GM15510 (cell line): ENCODE measurements around the gene ERC2.

Source experiments
- POLR2A ChIP-seq: IDR thresholded peaks from 3 replicates; pipeline ENCODE4 v1.6.1; 2011; ENCODE audit warnings: borderline replicate concordance; ENCODE audit not compliant: insufficient read length; ENCODE audit errors: extremely low read depth

The ERC2 gene

DNA sequence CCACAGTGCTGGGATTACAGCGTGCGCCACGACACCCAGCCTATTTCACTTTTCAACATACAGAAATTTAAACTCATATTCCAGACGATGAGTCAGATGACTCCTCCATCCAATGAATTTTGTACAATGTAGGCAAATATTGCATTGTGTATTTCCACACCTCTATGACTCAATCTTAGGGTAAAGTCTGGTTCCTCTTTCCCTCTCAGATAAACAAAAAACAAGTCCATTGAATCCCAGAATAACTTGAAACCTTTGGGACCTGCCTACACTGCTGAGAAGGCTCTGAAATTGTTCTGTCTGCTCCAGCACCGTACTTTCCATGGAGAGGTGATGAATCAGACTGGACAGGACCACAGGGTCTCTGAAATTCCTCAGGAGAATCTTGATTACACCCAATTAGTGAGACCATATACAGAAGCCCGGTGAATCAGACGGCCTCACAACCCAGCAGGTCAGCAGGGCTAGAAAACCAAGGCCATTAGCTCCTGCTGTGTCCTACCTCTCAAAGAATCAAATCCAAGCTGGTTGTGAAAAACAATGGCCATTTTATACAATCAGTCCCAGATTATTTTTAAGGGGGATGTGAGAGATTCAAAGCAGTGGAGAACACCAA, 112.6 kb downstream of the ERC2 start:
- TF ChIP-seq POLR2A: no peak

DNA sequence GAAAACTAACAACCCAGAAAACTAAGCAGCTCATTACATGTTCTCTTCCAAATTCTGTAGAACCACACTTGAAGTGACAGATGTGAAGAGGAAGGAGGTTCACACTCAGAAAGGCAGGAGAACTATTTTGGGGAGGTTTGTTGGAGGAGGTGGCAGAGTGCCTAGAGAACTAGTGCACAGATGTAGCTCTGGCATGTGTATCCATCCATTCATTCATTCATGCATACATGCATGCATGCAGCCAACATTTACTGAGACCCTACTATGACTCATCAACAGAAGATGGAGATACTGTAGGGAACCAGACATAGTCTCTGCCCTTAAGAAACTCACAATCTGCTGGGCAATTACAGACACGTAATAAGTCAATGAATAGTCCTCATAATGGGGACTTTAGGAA, 116.7 kb downstream of the ERC2 start:
- no peak for TF ChIP-seq POLR2A

- no peak for TF ChIP-seq POLR2A
These were observed 120.9 kb downstream of the ERC2 start for GRCh38 chr3:56347219-56347871.

GRCh38 chr3:56342475-56342874, 125.8 kb downstream of the ERC2 start:
- no peak for TF ChIP-seq POLR2A

GRCh38 chr3:56339671-56340070, 128.6 kb downstream of the ERC2 start:
- TF ChIP-seq POLR2A: no peak

DNA sequence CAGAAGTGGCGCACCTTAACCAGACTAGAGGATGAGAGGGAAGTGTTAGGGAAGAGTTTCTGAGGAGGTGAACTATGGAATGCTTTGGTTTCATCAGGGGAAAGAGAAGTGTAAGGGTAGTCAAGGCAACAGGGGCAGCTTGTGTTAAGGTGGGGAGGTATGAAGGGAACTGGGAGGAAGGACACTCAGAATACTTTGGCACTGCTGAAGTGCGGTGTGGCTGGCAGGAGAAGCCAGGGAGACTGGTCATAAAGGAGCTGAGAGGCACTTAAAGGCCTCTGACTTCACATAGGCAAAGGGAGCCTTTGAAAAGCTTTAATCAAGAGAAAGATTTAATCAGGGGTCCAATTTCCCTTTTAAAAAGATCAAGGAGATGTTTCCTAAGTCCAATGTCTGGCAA, 129.0 kb downstream of the ERC2 start:
- TF ChIP-seq POLR2A: no peak

- no peak for TF ChIP-seq POLR2A
These were observed 132.2 kb downstream of the ERC2 start for GRCh38 chr3:56336023-56336422.

DNA sequence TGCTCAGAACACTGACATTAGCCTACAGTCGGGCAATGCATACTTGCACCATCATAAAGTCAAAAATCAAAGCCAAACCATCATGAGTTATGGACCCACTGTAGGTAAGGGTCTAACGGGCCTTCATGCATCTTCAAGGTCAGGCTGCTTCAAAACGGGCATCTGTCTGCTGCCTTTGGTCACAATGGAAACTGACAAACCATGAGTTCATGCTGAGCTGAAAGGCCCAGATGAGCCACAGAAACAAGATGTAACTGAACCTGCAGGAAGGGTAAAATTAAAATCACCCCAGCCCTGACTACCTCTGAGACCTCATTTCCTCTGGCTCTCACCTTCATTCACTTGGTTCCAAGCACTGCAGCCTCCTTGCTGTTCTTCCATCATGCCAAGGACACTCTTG, 143.8 kb downstream of the ERC2 start:
- no peak for TF ChIP-seq POLR2A

DNA sequence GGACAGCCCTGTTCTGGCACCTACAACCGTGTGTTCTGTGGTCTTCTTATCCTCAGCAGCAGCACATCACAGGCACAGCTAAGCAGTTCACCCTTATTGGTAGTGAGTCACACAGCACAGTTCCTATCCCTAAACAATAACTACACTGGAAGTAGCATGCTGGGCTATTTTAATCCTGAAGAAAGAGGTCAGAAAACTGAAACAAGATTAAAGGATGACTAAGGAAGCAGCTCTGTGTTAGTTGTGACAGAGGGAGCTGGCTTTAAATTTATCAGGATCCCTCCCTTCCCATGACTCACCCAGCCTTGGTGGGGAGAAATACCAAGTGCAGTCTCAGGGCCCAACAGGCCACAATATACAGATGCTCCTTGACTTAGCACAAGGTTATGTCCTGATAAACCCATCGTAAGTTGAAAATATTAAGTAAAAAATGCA, 144.3 kb downstream of the ERC2 start:
- no peak for TF ChIP-seq POLR2A

DNA sequence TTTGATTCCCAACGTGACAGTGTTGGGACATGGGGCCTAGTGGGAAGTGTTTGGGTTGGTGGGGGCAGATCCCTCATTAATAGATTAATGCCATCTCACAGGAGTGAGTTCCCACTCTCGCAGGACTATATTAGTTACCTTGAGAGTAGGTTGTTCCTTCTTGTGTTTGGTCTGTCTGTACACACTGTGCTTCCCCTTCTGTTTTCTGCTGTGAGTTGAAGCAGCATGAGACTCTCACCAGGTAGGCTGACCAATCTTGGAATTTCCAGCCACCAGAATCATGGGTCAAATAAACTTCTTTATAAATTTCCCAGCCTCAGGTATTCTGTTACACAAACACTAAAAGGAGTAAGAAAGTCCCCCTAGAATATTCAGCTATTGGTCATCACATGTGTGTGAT, 145.4 kb downstream of the ERC2 start:
- TF ChIP-seq POLR2A: no peak

- TF ChIP-seq POLR2A: no peak
These were observed 146.4 kb downstream of the ERC2 start for GRCh38 chr3:56321892-56322291.

DNA sequence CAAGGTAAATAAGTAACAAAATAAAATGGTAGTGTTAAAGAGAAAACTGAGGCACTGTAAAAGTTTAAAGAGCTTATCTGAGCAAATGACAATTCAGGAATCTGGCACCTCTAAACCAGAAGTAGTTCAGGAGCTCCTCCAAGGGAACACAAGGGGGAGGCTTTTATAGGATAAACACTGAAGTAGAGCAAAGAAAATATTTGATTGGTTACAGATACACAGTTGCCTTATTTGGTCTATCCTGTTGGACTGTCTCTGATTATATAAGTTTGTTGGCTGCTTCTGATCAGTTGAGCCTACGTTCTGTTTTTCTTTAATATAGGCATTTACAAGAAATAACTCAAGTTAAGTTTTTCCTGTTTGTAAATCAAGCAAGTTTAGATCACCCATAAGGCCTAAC, 146.9 kb downstream of the ERC2 start:
- TF ChIP-seq POLR2A: no peak

GRCh38 chr3:56320883-56321282, 147.4 kb downstream of the ERC2 start:
- no peak for TF ChIP-seq POLR2A

DNA sequence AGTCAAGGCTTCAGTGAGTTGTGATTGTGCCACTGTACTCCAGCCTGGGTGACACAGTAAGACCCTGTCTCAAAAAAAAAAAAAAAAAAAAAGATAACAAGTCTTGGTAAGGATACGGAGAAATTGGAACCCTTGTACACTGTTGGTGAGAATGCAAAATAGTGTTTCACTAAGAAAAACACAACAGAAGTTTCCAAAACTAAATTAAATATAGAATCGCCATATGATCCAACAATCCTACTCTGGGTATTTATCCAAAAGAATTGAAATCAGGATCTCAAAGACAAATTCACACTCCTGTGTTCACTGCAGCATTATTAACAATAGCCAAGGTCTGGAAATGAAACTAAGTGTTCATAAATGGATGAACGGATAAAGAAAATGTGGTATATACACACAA, 149.4 kb downstream of the ERC2 start:
- no peak for TF ChIP-seq POLR2A

- TF ChIP-seq POLR2A: no peak
These were observed 151.3 kb downstream of the ERC2 start for GRCh38 chr3:56316944-56317343.

DNA sequence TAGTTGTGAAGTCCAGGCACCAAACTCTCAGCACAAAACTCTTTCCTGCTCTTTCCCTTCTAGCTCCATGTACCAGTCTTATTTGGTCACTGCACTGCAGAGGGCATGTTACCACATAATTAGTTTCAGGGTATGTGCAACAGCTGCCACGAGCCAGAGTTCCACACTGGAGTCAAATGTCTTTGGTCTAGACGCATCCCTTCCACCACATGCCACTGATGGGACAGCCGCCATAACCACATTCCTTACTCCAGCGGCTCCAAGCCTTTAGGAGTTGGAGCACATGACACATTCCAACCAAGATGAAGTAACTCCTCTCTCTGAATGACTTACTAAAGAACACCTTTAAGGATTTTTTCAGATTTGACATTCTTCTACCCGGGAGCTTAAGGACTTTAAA, 153.4 kb downstream of the ERC2 start:
- no peak for TF ChIP-seq POLR2A
